GM21423 (cell line): ENCODE measurements around the gene P2RX6.
"Not testable (repeated sequence)": the region's sequence is repeated elsewhere in the genome, so short reads cannot be mapped to it uniquely, and the experiment has no call there.

Experiments used
- ATAC-seq: cut with Tn5 transposase; IDR thresholded peaks from one replicate; pipeline ENCODE4 v1.9.1; 2021; ENCODE audit warnings: mild to moderate bottlenecking, moderate library complexity; ENCODE audit not compliant: unreplicated experiment

Gene P2RX6

DNA sequence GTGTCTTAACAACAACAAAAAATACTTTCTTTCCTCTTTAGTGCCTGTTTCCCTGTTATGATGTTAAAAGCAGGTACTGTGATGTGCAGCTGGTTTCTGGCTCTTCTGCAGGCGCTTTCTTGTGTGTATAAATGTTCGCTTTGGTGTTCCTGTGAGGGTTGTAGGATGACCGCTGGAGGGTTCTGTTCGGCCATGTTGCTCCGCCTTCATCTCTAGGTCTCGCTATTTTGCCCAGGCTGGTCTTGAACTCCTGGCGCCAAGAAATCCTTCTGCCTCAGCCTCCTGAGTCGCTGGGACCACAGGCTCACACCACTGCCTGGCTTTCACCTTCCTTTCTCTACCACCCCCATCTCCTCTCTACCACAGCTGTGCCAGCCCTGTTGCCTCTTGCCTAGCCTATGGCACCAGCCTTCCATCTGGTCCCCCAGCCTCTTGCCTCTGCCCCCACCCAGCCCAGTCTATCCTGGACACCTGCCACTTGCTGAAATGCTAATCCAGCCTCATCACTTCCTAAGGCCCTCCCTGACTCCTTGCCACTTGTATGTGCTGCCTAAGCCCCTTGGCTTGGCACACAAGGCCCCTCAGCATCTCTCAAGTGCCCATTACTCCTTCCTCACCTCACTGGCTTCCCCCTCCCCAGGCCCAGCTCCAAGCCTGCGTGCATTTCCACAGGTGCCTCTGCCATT is 36.3 kb downstream of the P2RX6 start:
- no peak for ATAC-seq

GRCh38 chr22:21051831-21052400 is 37.0 kb downstream of the P2RX6 start:
- ATAC-seq, result no peak

- no peak for ATAC-seq
Measured at GRCh38 chr22:21052715-21053459, 37.9 kb downstream of the P2RX6 start.

DNA sequence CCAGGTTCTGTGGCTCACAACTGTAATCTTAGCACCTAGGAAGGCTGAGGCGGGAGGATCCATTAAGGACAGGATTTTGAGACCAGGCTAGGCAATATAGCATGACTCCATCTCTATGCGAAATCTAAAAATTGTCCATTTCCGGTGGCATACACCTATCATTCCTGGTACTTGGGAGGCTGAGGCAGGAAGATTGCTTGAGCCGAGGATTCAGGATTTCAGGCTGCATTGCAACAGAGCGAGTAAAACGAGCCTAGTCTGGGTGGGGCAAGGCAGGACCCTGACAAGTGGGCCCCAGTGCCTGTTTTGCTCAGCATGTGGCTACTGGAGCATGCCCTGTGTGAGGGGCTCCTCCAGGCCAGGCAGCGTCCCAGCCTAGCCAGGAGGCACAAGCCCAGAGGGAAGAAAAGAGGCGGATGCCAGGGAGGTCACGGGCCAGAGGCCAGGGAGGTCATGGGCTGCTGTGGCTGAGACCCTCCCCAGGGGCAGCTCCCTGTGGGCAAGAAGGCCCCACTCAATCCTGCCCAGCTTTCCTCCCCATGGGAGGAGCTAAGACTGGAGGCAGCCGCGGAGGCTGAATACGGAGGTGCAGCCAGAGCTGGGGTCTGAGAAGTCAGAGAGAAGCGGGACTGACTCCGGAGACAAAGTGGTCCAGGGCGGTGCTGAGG is 39.2 kb downstream of the P2RX6 start:
- no peak for ATAC-seq

- ATAC-seq, result no peak
Measured at GRCh38 chr22:21054714-21055563, 40.0 kb downstream of the P2RX6 start.

DNA sequence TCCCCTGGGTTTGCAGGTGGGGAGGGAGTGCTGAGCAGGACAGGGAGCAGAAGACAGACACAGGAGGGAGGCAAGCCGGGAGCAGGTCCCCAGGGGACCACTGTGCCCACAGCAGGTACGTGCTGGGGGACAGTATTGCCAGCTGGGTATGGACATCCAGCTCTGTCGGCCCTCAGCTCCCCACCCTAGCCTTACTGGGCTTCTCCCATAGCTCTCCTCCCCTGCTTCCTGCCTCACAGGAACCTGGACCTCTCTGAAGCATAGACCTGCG is 40.5 kb downstream of the P2RX6 start:
- ATAC-seq, result no peak

DNA sequence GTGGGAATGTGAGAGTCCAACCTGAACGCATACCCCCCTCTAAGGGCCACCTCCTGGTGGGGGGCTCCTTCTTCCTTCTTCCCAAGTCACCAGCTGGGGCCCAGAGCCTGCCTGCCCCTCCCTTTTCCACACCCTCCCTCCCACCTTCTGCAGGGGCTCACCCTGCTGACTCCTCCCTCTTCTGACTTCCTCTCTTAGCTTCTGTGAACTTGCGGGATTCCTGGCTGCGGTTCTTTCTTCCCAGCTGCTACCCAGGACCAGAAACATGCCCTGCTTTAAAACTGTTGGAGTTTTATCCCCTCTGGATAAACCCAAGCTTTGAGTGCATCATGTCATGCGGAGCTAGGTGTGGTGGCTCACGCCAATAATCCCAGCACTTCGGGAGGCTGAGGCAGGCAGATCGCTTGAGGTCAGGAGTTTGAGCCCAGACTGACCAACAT is 40.9 kb downstream of the P2RX6 start:
- ATAC-seq, result no peak

DNA sequence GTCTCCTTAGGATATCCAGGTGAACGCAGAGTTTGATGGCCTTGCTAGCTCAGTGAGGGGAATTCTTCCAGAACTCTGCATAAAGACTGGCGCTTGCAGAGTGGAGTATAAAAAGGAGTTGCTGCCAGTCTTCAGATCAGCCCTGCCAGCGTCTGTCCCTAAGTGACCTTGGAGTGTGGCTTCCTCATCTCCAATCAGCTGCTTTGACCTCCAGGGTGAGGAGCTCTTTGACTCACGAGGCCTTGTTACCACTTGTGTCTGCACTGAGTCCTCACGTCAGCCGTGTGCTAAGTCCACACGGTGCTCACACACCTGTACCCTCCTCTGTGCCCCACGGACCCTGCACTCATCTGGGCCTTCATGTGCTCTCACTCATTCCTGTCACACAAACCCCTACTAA is 45.4 kb downstream of the P2RX6 start:
- not testable (repeated sequence) for ATAC-seq

GRCh38 chr22:21061660-21062321 is 46.8 kb downstream of the P2RX6 start:
- not testable (repeated sequence) for ATAC-seq

GRCh38 chr22:21064425-21064824 is 49.5 kb downstream of the P2RX6 start:
- ATAC-seq, result not testable (repeated sequence)

- ATAC-seq, result no peak
Measured at GRCh38 chr22:21064917-21065864, 50.2 kb downstream of the P2RX6 start.

DNA sequence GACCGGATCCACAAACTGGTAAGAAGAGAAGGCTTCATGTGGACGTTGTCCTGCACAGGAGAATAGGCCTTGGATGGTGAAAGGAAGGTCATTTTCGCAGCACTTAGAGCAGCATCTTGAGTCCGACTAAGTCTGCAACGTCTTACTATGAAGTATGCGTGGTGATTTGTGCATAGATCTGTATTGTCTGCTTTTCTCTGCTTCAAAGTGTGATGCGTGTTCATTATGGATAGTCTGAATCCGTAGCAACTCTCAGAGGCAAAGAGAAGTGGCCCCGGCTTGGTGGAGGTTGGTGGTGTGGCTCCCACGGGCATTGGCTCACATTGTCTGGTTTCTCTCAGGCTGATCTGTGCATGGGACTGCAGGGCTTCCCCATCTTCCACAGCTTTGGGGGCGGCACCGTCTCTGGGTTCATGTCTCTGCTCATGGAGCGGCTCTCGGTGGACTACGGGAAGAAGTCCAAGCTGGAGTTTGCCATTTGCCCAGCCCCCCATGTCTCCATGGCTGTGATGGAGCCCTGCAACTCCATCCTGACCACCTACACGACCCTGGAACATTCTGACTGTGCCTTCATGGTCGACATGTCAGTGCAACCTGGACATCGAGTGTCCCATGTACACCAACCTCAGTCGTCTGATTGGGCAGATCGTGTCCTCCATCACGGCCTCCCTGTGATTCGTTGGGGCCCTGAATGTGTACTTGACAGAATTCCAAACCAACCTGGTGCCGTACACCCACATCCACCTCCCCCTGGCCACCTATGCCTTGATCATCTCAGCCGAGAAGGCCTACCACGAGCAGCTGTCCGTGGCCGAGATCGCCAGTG is 52.3 kb downstream of the P2RX6 start:
- no peak for ATAC-seq

DNA sequence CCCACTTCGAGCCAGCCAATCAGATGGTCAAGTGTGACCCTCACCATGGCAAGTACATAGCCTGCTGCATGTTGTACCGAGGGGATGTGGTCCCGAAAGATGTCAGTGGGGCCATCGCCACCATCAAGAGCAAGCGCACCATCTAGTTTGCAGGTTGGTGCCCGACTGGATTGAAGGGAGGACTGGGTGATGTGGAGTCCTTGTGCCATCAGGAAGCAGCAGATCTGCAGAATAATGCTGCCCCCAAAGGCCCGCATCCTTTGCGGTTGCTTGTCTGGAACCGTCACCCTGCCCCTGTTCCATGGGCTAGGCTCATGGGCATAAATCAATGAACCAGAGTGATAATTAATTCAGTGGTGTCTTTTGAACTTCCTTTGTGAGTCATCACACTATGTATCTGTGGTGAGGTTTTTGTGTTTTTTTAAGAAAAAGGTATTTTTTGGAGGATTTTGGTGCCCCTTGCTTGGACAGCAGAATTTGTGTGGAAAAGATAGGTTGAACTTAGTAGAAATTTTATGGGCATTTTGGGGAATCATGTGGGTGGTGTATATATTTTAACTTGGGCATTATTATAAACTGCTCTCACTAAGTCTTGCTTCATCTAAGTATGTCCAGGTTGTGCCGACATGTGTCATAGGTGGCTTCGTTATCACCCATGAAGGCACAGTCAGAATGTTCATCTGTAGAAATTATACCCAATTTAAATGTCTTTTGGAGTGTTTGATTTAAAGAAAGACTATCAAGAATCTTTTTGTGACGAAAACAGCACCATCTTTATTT is 53.1 kb downstream of the P2RX6 start:
- ATAC-seq, result no peak

- no peak for ATAC-seq
Measured at GRCh38 chr22:21068681-21069276, 53.8 kb downstream of the P2RX6 start.

- ATAC-seq, result no peak
Measured at GRCh38 chr22:21069375-21069774, 54.4 kb downstream of the P2RX6 start.

DNA sequence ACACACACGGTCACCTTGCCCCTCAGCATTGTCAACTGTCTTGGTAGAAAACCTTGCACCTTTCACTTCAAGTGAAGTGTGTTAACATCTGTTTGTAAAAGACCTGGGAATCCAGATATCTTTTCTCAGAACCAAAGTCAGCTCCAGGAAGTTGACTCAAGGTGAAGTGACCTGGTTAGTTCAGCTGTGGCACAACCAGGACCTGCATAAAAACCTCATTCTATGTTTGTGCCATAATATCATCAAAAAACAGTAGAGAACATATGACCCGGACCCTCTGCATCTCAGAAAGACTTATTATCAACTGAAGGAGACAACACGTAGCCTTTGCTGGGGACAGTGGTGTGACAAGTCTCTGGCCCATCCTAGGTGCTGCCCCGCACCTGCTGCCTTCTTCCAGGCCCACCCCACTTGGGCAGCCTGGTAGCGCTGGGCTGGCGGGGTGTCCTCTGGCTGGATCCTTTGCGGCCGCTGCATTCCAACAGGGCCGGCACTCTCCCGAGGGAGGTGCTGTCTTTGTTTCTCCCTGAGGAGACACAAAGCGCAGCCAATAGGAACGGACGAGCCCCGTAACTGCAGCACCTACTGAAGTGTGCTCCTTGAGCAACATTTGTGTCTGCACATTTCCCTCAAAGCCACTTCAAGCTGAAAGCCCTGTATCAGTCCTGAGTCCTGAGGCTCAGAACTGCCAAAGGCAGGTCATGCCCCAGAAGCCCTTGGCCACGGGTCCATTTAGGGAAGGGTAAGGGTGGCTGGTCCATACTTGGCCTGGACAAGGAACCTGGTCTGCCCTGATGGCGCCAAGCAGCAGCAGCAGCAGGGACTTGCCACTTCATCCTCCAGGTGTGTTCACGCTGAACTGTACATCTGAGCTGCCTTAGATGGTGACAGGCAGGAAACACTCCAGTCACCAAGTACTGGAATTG is 56.0 kb downstream of the P2RX6 start:
- no peak for ATAC-seq
